Measurements from ENCODE around the gene ZNF23.
"Not testable (repeated sequence)": the region's sequence is repeated elsewhere in the genome, so short reads cannot be mapped to it uniquely, and the experiment has no call there.

ZNF23 gene

DNA sequence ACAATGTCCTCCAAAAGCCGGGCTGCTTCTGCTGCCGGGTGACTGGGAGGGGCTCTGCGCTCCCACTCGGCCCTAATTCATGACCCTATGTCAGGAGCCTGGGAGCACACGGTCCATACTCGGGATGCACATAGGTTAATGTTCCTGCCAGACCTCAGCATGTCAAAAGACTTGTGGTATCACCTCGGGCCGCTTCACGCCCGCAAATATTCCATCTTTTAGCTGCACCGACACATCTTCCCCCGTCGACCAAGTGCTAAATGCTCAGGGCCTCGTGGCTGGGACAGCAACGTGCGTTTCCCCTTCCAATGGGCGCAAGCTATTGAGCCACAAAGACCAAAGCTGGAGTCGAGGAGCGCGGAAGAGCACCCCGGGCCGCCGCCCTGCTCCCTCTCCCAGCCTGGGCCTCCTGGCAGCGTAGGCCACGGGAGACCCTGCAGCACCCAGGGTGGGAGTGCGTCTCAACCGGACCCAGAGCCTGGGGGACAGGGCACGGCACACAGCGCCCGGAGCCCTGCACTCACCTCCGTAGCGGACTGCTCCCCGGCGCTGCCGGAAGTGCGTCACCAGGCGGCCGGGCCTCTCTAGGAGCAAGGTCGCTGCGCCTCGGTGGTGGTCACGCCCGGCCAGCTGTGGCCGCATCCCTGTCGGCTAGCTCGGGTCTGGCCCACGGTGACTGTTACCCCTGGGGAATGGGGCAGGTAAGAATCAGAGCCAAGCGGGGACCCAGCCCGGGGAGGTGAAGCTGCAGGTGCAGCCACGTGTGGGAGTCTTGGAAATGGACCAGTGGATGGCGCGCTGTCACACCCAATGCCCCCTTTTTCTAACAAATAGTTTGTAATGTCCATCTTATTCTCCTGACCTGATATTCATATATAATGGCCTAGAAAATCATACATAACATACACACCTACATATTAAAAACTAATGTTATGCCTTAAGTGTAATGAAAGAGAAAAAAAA, at the start of gene ZNF23:
TSS of gene ZNF23 (minus strand) at position 562 of the 963 bp plus-strand sequence. CDS start 5,451 bp downstream, outside the sequence.
- DNase-seq, result peak; percentile 18

DNA sequence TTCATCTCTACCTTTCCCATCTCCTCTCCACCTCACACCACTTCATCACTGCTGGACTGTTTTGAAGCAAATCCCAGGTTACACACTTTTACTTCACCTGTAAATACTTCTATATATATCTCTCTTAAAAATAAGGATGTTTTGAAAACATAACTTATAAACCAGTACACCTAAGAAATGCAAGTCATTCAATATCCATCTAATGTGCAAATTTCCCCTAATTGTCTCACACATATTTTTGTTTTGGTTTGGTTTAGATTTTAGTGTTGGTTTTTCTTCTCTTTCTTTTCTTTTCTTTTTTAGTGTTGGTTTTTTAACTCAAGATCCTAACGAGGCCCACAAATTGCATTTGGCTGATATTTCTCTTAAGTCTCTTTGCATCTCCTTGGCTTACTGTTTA, 45.0 kb upstream of the ZNF23 start:
- DNase-seq, result no peak

DNA sequence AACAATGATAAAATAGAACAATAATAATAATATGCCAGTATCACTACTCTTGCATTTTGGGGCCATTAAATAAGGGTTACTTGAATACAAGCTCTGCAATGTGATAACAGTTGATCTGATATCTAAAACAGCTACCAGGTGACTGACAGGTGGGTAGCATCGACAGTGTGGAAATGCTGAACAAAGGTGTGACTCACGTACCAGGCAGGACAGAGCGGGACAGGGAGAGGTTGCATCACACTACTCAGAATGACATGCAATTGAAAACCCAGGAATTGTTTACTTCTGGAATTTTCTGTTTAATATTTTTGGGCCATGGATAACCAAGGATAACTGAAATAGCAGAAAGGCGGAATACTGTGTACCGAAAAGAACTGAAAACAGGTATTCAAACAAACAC, 42.9 kb upstream of the ZNF23 start:
- no peak for DNase-seq

DNA sequence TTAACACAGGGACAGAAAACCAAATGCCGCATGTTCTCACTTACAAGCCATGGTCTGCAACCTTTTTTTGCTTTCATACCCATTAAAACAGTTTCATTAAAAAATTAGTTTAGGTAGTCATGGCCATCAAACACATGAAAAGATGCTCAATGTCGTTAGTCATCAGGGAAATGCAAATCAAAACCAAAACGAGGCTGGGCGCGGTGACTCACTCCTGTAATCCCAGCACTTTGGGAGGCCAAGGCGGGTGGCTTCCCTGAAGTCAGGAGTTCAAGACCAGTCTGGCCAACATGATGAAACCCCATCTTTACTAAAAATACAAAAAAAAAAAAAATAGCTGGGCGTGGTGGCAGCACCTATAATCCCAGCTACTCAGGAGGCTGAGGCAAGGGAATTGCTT, 42.0 kb upstream of the ZNF23 start:
- DNase-seq, result not testable (repeated sequence)

DNA sequence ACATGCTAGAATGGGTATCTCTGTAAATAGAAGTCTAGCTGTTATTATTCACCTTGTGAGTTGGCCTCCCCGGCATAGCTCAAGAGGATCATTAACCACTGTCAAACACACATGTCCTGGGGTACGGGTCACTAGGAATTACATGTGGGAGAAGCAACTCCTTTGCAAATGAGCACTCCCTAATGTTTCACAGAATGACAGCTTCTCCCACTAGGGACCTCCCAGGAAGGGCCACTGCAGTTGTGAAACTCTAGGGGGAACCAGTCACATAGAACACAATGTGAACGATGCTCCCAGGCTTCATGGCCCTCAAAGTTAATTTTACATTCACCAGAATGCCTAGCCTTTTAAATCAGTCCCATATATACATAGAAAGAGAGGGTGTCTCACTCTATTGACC, 39.5 kb upstream of the ZNF23 start:
- no peak for DNase-seq

DNA sequence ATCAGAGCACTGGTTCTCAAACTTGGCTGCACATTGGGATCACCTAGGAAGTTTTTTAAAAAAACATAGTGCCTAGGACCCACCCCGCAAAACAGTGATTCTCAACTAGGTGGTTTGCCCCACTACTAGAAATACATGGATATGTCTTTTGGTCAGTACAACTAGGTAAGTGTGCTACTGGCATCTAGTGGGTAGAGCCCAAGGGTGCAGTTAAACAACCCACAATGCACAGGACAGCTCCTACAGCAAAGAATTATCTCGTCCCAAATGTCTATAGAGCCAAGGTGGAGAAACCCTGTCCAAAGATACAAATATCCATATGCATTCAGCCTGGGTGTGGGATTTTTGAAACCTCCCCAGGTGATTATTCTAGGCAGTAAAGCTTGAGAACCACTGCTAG, 38.9 kb upstream of the ZNF23 start:
- no peak for DNase-seq

DNA sequence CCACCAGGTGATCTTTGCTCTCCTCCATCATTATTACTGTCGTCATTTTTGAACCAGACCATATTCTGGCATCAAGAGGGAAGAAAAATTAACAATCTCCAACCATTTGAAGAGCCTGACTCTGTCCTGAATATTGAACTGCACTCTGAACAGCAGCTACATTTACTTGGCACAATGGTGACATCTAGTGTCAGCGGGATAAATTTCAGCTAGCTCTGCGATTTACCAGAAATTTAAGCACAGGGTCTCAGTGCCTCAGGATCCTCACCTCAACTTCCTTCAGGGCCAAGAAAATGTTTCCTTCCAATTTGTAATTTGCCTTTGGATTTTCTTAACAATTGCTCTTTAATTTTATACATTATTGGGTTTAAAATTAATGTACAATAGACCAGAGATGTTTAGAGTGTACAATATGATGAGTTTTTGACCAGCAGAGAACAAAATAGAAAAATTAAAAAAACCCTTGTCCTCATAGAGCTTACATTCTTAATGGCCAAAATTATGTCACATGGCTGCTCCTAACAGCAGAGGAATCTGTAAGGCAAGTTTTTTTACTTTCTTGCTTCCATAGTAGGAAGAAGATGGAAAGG, 37.8 kb upstream of the ZNF23 start:
- DNase-seq, result peak; percentile 84

DNA sequence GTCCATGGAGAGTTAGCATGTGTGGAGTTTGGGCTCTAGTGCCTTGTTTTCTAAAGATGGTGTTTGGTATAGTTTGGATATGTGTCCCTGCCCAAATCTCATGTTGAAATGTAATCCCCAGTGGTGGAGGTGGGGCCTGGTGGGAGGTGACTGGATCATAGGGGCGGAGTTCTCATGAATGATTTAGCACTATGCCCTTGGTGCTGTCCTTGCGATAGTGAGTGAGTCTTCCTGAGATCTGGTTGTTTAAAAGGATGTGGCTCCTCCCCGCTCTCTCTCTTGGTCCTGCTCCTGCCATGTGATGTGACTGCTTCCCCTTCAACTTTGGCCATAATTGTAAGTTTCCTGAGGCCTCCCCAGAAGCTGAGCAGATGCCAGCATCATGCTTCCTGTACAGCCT, 36.0 kb upstream of the ZNF23 start:
- DNase-seq, result no peak

DNA sequence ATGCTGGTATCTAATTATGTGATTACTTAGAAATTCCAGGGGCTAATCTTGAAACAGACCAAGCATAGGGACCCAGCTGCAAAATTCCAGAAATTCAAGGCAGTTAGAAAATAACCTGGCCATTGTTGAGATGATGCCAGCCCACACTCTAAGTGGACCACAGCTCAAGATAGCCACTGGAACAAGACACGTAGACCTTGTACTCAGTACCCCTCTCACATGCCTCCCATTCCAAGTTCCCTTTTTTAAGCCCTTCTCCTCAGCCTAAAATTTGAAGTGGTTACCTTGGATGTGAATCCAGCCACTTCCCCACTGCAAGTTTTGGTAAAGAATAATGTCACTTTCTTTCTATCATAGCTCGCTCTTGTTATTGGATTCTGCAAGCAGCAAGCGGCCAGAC, 31.2 kb upstream of the ZNF23 start:
- no peak for DNase-seq

DNA sequence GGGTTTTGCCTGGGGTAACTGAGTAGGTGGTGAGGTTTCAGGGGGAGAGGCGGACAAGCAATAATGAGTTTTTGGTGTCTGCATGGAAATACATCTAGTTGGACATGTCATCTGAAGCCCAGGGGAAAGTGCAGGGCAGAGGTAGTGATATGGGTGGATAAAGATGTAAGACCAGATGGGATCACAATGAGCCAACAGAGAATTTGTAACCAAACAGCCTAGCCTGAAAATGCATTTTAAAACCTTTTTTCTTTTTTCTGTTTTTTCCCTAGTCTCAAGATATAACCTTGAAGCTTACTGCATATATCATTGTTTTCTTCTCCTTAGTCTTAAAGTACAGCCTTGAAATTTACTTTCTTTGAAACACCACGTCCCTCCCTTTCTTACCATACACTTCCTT, 30.7 kb upstream of the ZNF23 start:
- DNase-seq, result no peak

DNA sequence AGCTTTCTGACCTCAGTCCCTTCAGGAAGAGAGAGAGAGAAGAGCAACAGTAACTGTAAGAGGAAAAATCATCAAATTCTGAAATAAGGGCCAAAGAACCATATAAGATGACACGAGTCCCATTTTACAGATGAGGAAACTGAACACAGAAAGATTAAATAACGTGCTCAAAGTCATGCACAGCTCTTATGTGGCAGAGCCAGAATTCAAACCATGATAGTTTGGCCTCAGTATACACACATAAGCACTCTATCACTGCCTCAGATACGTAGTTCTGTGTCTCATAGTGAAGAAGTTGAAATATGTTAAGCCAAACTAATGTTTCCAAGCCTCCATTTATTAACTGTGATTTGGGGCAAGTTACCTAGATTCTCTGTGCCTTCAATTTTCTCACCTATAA, 29.0 kb upstream of the ZNF23 start:
- DNase-seq, result no peak

DNA sequence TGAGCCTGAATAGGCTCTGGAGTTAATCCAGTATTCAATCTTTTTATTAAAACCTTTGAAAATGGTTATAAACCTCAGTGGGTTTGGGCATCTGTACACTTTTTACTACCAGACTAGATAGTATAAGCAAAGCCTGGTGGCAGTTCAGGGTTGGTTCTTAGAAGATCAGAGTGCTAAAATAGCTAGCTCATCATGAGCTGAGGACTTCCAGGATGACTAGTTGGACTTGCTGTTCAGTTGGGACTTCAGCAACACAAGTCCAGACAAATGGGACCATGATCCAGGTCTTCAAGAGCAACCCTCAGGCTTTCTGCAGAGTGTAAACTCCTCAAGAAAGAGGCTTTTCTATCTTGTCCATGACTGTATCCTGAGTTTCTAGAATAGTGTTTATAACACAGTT, 28.3 kb upstream of the ZNF23 start:
- no peak for DNase-seq

DNA sequence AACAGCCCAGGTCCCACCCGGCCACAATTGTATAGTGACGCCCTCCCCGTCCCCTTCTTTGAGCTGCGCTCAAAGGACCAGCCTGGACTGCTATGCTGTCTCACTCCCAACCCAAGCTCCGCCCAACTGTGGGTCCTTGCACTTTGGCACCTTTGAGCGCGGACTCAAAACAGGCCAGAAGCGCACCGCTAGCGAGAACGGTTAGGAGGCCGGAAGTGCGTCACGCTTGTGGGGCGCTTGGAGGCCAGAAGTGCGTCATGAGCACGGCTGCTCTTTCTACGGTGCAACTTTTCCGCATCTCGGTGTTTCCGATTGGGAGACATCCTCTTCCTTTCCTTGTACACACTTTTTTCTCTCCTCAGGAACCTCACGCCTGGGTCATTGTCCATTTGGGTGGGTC, 27.1 kb upstream of the ZNF23 start, which contains the start of gene ZNF19:
TSS of gene ZNF19 (minus strand) at position 203 of the 400 bp plus-strand sequence. CDS start 7,210 bp downstream, outside the sequence.
- DNase-seq, result no peak

DNA sequence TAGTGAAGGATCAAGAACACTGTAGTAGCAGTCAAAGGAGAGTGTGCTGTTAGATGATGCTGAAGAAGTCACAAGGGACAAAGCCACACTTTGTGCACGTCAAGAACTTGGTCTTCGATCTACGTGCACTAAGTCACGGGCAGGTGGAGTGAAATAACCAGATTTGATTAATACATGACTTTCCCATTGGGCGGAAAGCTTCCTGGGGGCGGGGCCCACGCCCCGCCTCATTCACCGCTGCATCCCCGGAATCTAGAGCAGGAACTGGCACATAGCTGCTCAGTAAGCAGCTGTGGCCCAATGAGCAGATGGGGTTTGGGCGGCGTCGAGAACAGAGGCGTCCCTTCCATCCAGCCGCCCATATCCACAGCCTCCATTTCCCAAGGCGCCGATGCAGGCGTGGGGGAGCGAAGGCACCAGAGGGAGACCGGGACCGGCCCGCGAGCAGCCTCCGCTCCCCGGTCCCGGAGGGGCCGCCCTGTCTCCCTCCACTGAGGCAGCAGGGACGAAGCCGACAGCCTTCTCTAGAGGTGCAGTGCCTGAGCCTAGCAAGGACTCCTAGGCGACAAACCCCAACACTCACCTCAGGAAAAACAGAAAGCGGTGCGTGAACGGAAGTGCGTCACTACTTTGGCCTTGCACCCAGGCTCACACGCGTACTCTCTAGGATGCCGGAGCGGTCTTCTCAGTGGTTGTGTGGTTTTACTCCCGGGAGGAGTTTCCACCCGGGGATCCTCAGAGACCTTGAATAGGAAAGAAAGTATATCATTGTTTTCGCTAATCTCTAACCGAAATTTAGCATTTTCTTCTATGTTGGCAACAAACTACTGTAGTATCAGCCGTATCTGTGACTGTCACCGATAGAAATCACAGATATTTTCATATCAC, 22.2 kb upstream of the ZNF23 start:
- peak; percentile 60 for DNase-seq

DNA sequence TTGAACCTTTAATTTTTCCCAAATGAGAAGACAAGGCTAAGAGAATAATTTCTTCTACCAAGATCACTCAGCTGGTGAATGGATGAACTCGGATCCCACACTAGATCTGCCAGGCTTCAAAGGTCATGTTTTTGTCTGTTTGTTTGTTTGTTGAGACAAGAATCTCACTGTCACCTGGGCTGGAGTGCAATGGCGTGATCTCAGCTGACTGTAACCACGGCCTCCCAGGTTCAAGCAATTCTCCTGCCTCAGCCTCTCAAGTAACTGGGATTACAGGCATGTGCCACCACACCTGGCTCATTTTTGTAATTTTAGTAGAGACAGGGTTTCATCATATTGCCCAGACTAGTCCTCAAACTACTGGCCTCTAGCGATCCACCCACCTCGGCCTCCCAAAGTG, 20.5 kb upstream of the ZNF23 start:
- no peak for DNase-seq

DNA sequence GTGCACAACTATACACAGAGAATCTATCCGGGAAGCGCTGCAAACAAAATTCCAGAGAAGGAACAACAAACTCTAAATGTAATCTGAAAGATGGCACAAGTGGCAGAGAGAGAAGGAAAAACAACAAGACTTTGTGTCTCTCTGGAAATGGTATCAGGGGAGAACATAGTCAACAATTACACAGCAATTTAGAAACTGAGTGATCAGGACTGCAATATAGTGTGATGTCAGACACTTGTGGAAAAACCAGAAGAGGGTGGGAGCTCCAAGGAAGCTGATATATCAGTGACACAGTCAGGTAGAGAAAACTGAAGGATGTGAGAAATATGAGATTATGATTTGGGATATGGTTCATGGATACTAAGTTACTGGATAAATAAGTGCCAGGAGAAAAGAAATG, 18.9 kb upstream of the ZNF23 start:
- DNase-seq, result no peak

DNA sequence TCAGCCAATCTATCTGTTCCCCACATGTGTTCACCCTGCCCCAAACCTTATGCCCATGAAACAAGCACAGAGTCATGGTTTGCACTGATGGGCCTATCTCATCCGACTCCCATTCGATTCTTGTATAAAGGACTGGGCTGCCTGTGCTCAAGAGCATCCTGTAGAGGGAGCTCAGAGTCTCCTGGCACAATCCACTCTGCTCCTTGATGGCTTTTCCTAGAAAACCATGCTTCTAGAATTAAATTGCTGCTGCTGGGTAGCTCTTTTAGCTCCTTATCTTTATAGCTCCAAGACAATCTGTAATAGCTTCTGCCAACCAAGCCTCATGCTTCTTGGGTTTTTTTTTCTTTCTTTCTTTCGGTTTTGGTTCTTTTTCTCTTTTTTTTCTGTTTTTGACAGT, 17.4 kb upstream of the ZNF23 start:
- no peak for DNase-seq

DNA sequence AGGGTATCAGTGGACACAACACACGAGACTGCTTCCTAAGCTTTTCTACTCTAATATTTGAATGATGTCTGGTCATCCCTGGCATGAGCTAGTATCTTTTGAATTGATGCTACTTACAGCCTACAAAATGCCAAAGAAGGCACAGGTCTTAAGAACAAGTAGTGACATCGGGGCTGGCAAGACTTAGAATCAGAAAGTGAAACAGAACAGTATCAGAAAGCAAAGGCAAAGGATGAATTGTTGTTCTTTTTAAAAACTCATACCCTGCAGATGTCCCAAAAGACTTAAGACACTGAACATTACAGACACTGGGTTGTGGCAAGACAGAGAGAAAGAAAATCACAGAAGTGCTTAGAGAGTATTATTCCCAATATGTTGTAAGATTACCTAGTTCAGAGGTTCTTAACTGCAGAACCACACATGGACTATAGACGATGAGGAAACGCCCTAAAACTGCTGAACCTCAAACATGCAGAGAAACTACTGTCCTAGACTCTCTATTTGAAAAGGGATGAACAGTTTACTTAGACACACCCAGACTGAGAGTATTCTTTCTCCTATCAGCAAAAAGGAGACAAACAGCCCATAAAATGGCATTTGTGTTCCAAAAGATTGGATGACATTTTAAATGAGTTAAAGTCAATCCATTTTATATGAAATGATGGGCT, 14.5 kb upstream of the ZNF23 start:
- no peak for DNase-seq

DNA sequence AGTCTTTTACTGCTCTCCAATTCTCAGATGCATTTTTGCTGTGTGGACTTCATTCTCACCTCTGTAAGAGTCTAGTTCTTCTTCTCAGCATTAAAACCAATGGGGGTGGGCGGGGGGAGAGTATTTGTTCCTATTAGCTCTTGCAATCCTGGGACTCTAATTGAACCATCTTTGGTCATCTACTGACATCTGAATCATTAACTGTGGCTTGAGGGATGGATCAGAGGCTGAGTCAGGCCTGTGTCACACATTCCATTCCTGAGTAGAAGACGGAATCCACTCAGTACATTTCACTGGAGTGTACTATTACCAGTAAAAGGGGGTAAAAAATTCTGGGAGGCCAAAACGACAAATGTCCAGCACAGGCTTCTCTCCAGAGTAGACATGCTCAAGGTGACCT, 12.8 kb upstream of the ZNF23 start:
- DNase-seq, result no peak

DNA sequence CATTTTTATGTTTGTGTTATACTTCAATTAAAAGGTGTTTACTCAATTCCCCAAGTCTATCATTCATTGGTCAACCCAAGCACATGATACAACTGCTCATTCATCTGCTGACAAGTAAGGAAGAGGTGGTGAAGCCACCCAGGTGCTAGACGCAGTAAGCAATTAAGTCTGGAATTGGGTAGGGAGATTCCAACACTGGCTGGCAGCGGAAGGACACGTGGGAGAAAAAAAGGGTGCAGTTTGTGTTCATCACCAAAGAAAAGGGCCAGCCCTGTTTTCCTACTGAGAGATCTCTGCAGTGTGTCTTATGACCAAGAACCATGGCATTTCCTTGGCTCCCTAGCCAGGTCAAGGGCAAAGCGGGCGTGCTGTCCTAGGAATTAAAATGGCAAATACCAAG, 11.8 kb upstream of the ZNF23 start:
- DNase-seq, result no peak

DNA sequence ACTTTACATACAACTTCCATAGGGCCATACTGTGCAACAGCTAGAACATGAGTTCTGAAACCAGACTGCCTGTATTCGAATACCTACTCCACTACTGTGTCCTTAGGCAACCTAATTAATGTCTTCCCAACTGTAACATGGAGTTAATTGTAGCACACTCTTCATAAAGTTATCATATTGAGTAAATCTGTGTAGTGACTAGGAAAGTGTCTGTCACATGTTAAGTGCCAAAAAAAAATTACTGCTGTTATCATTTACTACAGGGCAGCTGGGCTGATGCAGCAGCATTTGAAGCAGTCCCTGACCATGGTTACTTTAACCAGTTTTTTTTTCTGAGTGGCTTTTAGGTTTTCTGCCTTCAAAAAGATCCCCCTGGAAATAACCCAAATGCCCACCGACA, 10.9 kb upstream of the ZNF23 start:
- DNase-seq, result no peak

DNA sequence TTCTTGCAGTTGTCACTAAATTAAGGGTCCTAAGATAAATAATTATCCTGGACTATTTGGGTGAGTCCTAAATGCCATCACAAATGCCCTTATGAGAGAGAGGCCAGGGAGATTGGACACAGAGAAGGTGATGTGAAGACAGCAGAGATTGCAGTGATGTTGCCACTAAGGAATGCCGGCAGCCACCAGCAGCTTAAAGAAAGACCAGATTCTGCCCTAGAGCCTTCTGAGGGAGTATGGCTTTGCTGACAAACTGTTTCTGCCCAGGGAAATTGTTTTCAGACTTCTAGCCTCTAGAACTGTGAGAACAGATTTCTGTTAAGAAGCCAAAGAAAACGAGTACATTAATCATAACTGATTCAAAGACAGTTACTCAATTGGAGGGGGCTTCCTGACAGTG, 10.0 kb upstream of the ZNF23 start:
- no peak for DNase-seq

DNA sequence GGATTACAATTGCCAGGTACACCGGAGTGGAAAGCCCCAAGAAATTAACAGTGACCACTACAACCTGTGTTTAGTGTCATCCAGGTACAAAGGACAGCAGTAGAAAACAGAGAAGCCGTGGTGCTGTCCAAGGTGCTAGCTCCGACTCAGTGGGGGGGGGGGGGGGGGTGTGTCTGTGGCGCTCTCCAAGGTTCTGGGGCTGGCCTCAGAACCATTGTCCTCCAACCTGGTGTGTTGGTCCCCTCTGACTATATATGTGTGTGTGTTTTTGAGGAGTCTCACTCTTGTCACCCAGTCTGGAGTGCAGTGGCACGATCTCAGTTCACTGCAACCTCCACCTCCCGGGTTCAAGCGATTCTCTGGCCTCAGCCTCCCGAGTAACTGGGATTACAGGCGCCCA, 5.8 kb upstream of the ZNF23 start:
- no peak for DNase-seq

Data from NCI-H524 treated with DMSO at 0.1 percent for 48 hours (cell line).